Right cardiac atrium (tissue), 5 donors: ENCODE data around the gene C12orf42. TPM values are rescaled to one million over a fixed set of nuclear protein-coding genes. Genes with fewer than 3 reads are reported as not detected.

ENCODE experiments used
- polyA plus RNA-seq: library from polyadenylated mRNA; stranded (reverse); fragments of 200-250 nt; gene quantifications from one replicate; pipeline ENCODE4 v1.2.3, GENCODE V29; 2013
- total RNA-seq, 4 donors: library from RNA; stranded (reverse); fragmentation: NEBNext Ultra II Directional; extraction: Animal tissue kit (Norgen Biotek cat#: 25700); gene quantifications; one replicate each; pipeline ENCODE4 v1.2.1, GENCODE V29; 2021
- donor health status: healthy with polysubstance abuse.
- donor health status: DM: no; HTN: yes; CAD: no.
- donor health status: DM: no; HTN: no; CAD: no.
- donor health status: DM: no; HTN: yes; CAD: no; lungs with severe emphysema.
- donor health status: DM: yes; HTN: yes; CAD: no.

Gene C12orf42
- total and polyA plus RNA-seq, 5 donors: not detected

Other genes starting within 250 kb of the C12orf42 start
- gene STAB2, start 91.3 kb upstream of the C12orf42 start, total RNA-seq: under 1 TPM in 3 of 4 donors, not detected in 1; 0.06 to 0.12 (median 0.08) TPM
- 0.23 TPM for gene STAB2, start 91.3 kb upstream of the C12orf42 start, polyA plus RNA-seq